WTC11 (cell line): Measurements from ENCODE around the gene CENPU. TPM values are rescaled to one million over a fixed set of nuclear protein-coding genes. Genes with fewer than 3 reads are reported as not detected.
A peak's percentile ranks its signal among the peaks of the same experiment; 100 is the strongest.

Source experiments
- ATAC-seq: fragments of 200-7000 bp; cut with Tn5 transposase; 2 replicates; pipeline ENCODE4 v1.10.0; 2021; ENCODE audit warnings: mild to moderate bottlenecking, moderate library complexity
- CTCF ChIA-PET: fragments of 300-600 bp; sonication (Branson Sonifier 250); formaldehyde crosslinking; loops from one replicate; lab custom pipeline; 2021; ENCODE audit warnings: antibody characterized with exemption; lab: Charles Lee
- POLR2A ChIA-PET: fragments of 350-600 bp; sonication (Branson Sonifier 250); formaldehyde crosslinking; loops from one replicate; lab custom pipeline; 2021; ENCODE audit warnings: antibody characterized with exemption; lab: Charles Lee
- DNase-seq: peaks from one replicate; pipeline ENCODE4 v3.0.0; 2021; ENCODE audit warnings: low spot score
- H3K27ac Mint-ChIP-seq: 2 replicates; pipeline ENCODE4 v1.8.0; 2021; ENCODE audit warnings: mixed read lengths
- H3K27me3 Mint-ChIP-seq: 2 replicates; pipeline ENCODE4 v1.8.0; 2021; ENCODE audit warnings: low read depth, mild to moderate bottlenecking, moderate library complexity, mixed read lengths
- H3K36me3 Mint-ChIP-seq: 2 replicates; pipeline ENCODE4 v1.8.0; 2021; ENCODE audit warnings: mixed read lengths
- H3K4me1 Mint-ChIP-seq: 2 replicates; pipeline ENCODE4 v1.8.0; 2022; ENCODE audit warnings: mixed read lengths
- H3K4me3 Mint-ChIP-seq: 2 replicates; pipeline ENCODE4 v1.8.0; 2021; ENCODE audit warnings: mild to moderate bottlenecking, moderate library complexity, mixed read lengths
- H3K9me3 Mint-ChIP-seq: 2 replicates; pipeline ENCODE4 v1.8.0; 2021; ENCODE audit warnings: mixed read lengths
- CREB1 ChIP-seq: sonication (generic); formaldehyde crosslinking; IDR thresholded peaks from 2 replicates; pipeline ENCODE4 v1.8.0; 2023; ENCODE audit warnings: mild to moderate bottlenecking, missing genetic modification reagents
- CREM ChIP-seq: sonication (generic); formaldehyde crosslinking; IDR thresholded peaks from 2 replicates; pipeline ENCODE4 v1.8.1; 2022; ENCODE audit warnings: mild to moderate bottlenecking, missing genetic modification reagents, moderate library complexity
- HMGA2 ChIP-seq: fragments of 250-450 bp; sonication (Bioruptor Pico); IDR thresholded peaks from 2 replicates; pipeline ENCODE4 v1.4.0; 2021; ENCODE audit warnings: mild to moderate bottlenecking, moderate library complexity
- MXD4 ChIP-seq: fragments of 250-450 bp; sonication (Bioruptor Pico); IDR thresholded peaks from 2 replicates; pipeline ENCODE4 v1.8.0; 2021; ENCODE audit warnings: mild to moderate bottlenecking, moderate library complexity, borderline replicate concordance
- NFATC4 ChIP-seq: fragments of 250-450 bp; sonication (Bioruptor Pico); IDR thresholded peaks from 2 replicates; pipeline ENCODE4 v1.9.0; 2021; ENCODE audit warnings: mild to moderate bottlenecking
- SMAD3 ChIP-seq: sonication (generic); formaldehyde crosslinking; IDR thresholded peaks from 2 replicates; pipeline ENCODE4 v1.8.0; 2022; ENCODE audit warnings: missing genetic modification reagents, mild to moderate bottlenecking, borderline replicate concordance
- TEAD4 ChIP-seq: sonication (generic); formaldehyde crosslinking; IDR thresholded peaks from 2 replicates; pipeline ENCODE4 v1.8.0; 2022; ENCODE audit warnings: mild to moderate bottlenecking, missing genetic modification reagents
- ZNF219 ChIP-seq: sonication (generic); formaldehyde crosslinking; IDR thresholded peaks from 2 replicates; pipeline ENCODE4 v1.8.0; 2023; ENCODE audit warnings: missing genetic modification reagents, mild to moderate bottlenecking, borderline replicate concordance
- ZNF232 ChIP-seq: sonication (generic); formaldehyde crosslinking; IDR thresholded peaks from 2 replicates; pipeline ENCODE4 v1.8.0; 2022; ENCODE audit warnings: mild to moderate bottlenecking, missing genetic modification reagents
- ZNF671 ChIP-seq: fragments of 250-450 bp; sonication (Bioruptor Pico); IDR thresholded peaks from 2 replicates; pipeline ENCODE4 v1.8.0; 2021; ENCODE audit warnings: mild to moderate bottlenecking
- total RNA-seq: library from RNA; stranded (reverse); gene quantifications from 3 replicates; pipeline ENCODE4 v1.2.3, GENCODE V29; 2021
- TF ChIP-seq, protein P1 (sequence below): sonication (generic); formaldehyde crosslinking; IDR thresholded peaks from 2 replicates; pipeline ENCODE4 v1.8.1; 2022; ENCODE audit warnings: mild to moderate bottlenecking, missing genetic modification reagents, moderate library complexity, borderline replicate concordance
- TF ChIP-seq, protein P2 (sequence below): fragments of 250-450 bp; sonication (Bioruptor Pico); IDR thresholded peaks from 2 replicates; pipeline ENCODE4 v1.9.0; 2021; ENCODE audit warnings: mild to moderate bottlenecking
- TF ChIP-seq, protein P3 (sequence below): sonication (generic); formaldehyde crosslinking; IDR thresholded peaks from 2 replicates; pipeline ENCODE4 v1.8.1; 2022; ENCODE audit warnings: low read depth, missing genetic modification reagents, borderline replicate concordance
- TF ChIP-seq, protein P4 (sequence below): sonication (generic); formaldehyde crosslinking; IDR thresholded peaks from 2 replicates; pipeline ENCODE4 v1.8.1; 2022; ENCODE audit warnings: missing genetic modification reagents, borderline replicate concordance
- TF ChIP-seq, protein P5 (sequence below): sonication (generic); formaldehyde crosslinking; IDR thresholded peaks from 2 replicates; pipeline ENCODE4 v1.8.0; 2022; ENCODE audit warnings: mild to moderate bottlenecking, missing genetic modification reagents
- TF ChIP-seq, protein P6 (sequence below): sonication (generic); formaldehyde crosslinking; IDR thresholded peaks from 2 replicates; pipeline ENCODE4 v1.8.1; 2023; ENCODE audit warnings: mild to moderate bottlenecking, missing genetic modification reagents
- TF ChIP-seq, protein P7 (sequence below): sonication (generic); formaldehyde crosslinking; IDR thresholded peaks from 2 replicates; pipeline ENCODE4 v1.8.0; 2022; ENCODE audit warnings: mild to moderate bottlenecking, missing genetic modification reagents
- TF ChIP-seq, protein P8 (sequence below): sonication (generic); formaldehyde crosslinking; conservative IDR thresholded peaks from 2 replicates; pipeline ENCODE4 v1.8.1; 2023; ENCODE audit warnings: mild to moderate bottlenecking, low read depth, missing genetic modification reagents, moderate library complexity

The CENPU gene
- total RNA-seq, 1 experiment from 2014 or later = 60.5 TPM

DNA sequence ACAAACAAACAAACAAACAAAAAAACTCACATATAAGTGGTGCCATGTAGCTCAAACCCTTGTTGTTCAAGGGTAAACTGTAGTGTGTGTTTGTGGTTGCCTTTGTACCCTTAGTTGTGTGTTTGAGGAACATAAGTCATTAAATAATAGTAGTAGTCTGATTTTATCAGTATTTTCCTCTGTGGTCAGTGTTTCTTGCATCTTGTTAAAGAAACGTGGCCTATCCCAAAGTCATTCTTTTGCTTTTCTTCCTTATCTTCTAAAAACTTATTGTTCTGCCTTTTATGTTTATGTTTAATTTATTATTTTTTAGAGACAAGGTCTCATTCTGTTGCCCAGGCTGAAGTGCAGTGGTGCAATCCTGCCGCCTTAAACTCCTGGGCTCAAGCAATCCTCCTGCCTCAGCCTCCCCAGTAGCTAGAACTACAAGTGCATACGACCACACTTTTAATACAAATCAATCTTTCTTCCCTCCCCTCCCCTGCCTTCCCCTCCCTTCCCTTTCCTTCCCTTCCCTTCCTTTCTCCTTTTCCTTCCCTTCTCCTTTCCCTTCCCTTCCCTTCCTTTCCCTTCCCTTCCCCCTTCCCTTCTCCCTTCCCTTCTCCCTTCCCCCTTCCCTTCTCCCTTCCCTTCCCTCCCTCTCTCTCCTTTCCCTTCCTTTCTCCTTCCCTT lies 57.9 kb downstream of the CENPU start:
- TF ChIP-seq, protein P1, sequence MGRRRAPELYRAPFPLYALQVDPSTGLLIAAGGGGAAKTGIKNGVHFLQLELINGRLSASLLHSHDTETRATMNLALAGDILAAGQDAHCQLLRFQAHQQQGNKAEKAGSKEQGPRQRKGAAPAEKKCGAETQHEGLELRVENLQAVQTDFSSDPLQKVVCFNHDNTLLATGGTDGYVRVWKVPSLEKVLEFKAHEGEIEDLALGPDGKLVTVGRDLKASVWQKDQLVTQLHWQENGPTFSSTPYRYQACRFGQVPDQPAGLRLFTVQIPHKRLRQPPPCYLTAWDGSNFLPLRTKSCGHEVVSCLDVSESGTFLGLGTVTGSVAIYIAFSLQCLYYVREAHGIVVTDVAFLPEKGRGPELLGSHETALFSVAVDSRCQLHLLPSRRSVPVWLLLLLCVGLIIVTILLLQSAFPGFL (CRISPR knock-in tag) = no peak
- TF ChIP-seq MXD4 (CRISPR knock-in tag) = no peak
- TF ChIP-seq, protein P2, sequence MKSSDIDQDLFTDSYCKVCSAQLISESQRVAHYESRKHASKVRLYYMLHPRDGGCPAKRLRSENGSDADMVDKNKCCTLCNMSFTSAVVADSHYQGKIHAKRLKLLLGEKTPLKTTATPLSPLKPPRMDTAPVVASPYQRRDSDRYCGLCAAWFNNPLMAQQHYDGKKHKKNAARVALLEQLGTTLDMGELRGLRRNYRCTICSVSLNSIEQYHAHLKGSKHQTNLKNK (CRISPR knock-in tag) = no peak
- TF ChIP-seq, protein P3, sequence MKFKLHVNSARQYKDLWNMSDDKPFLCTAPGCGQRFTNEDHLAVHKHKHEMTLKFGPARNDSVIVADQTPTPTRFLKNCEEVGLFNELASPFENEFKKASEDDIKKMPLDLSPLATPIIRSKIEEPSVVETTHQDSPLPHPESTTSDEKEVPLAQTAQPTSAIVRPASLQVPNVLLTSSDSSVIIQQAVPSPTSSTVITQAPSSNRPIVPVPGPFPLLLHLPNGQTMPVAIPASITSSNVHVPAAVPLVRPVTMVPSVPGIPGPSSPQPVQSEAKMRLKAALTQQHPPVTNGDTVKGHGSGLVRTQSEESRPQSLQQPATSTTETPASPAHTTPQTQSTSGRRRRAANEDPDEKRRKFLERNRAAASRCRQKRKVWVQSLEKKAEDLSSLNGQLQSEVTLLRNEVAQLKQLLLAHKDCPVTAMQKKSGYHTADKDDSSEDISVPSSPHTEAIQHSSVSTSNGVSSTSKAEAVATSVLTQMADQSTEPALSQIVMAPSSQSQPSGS = no peak
- TF ChIP-seq, protein P4, sequence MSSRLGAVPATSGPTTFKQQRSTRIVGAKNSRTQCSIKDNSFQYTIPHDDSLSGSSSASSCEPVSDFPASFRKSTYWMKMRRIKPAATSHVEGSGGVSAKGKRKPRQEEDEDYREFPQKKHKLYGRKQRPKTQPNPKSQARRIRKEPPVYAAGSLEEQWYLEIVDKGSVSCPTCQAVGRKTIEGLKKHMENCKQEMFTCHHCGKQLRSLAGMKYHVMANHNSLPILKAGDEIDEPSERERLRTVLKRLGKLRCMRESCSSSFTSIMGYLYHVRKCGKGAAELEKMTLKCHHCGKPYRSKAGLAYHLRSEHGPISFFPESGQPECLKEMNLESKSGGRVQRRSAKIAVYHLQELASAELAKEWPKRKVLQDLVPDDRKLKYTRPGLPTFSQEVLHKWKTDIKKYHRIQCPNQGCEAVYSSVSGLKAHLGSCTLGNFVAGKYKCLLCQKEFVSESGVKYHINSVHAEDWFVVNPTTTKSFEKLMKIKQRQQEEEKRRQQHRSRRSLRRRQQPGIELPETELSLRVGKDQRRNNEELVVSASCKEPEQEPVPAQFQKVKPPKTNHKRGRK (CRISPR knock-in tag) = 0 out of 2 replicates have a peak, but pooled peaks have one; percentile 34
- TF ChIP-seq, protein P5, sequence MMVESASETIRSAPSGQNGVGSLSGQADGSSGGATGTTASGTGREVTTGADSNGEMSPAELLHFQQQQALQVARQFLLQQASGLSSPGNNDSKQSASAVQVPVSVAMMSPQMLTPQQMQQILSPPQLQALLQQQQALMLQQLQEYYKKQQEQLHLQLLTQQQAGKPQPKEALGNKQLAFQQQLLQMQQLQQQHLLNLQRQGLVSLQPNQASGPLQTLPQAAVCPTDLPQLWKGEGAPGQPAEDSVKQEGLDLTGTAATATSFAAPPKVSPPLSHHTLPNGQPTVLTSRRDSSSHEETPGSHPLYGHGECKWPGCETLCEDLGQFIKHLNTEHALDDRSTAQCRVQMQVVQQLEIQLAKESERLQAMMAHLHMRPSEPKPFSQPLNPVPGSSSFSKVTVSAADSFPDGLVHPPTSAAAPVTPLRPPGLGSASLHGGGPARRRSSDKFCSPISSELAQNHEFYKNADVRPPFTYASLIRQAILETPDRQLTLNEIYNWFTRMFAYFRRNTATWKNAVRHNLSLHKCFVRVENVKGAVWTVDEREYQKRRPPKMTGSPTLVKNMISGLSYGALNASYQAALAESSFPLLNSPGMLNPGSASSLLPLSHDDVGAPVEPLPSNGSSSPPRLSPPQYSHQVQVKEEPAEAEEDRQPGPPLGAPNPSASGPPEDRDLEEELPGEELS = no peak
- Mint-ChIP-seq H3K4me3 (no peak overlapping the region), H3K9me3 (peaks cover 6% of the 10 kb centered on the region), H3K36me3 (peaks cover 18% of the 10 kb centered on the region), H3K27ac (no peak overlapping the region), H3K4me1 (no peaks in the 10 kb centered on the region), H3K27me3 (no peaks in the 10 kb centered on the region)
- DNase-seq = no peak
- CTCF ChIA-PET = no interaction called here
- ATAC-seq = no peak
- POLR2A ChIA-PET = no interaction called here

DNA sequence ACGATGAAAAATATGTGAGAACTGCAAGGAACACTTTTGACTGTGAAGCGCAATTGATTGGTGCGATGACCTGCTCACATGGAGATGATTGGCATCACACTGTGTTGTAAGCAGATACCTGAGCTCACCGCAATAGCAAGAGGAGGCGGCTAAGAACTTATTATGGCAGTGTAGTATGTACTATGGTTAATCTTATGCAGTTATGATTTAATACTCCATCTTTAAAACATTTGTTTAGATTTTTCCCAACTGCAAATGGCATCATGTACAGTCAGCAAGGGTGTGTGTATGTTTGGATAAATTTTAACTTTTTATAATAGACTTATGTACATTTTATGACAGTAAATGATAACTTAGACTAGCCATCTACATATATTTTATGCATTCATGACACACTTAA lies 58.9 kb downstream of the CENPU start:
- Mint-ChIP-seq H3K4me3 (no peak overlapping the region), H3K27ac (no peak overlapping the region), H3K4me1 (no peaks in the 10 kb centered on the region), H3K27me3 (no peaks in the 10 kb centered on the region), H3K9me3 (peaks cover 6% of the 10 kb centered on the region), H3K36me3 (peaks cover 13% of the 10 kb centered on the region)
- POLR2A ChIA-PET = no interaction called here
- ATAC-seq (no peak), DNase-seq (no peak)
- CTCF ChIA-PET = no interaction called here
- TF ChIP-seq TEAD4 (CRISPR knock-in tag) = no peak
- TF ChIP-seq SMAD3 (CRISPR knock-in tag) = no peak
- TF ChIP-seq, protein P6, sequence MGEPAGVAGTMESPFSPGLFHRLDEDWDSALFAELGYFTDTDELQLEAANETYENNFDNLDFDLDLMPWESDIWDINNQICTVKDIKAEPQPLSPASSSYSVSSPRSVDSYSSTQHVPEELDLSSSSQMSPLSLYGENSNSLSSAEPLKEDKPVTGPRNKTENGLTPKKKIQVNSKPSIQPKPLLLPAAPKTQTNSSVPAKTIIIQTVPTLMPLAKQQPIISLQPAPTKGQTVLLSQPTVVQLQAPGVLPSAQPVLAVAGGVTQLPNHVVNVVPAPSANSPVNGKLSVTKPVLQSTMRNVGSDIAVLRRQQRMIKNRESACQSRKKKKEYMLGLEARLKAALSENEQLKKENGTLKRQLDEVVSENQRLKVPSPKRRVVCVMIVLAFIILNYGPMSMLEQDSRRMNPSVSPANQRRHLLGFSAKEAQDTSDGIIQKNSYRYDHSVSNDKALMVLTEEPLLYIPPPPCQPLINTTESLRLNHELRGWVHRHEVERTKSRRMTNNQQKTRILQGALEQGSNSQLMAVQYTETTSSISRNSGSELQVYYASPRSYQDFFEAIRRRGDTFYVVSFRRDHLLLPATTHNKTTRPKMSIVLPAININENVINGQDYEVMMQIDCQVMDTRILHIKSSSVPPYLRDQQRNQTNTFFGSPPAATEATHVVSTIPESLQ = no peak
- no peak for TF ChIP-seq ZNF671
- TF ChIP-seq HMGA2 (CRISPR knock-in tag) = no peak
- TF ChIP-seq ZNF219 (CRISPR knock-in tag) = no peak
- TF ChIP-seq ZNF232 (CRISPR knock-in tag) = no peak
- TF ChIP-seq NFATC4 (CRISPR knock-in tag) = no peak
- TF ChIP-seq CREM (CRISPR knock-in tag) = no peak
- TF ChIP-seq, protein P2 (CRISPR knock-in tag) = no peak
- TF ChIP-seq, protein P7, sequence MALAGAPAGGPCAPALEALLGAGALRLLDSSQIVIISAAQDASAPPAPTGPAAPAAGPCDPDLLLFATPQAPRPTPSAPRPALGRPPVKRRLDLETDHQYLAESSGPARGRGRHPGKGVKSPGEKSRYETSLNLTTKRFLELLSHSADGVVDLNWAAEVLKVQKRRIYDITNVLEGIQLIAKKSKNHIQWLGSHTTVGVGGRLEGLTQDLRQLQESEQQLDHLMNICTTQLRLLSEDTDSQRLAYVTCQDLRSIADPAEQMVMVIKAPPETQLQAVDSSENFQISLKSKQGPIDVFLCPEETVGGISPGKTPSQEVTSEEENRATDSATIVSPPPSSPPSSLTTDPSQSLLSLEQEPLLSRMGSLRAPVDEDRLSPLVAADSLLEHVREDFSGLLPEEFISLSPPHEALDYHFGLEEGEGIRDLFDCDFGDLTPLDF (CRISPR knock-in tag) = no peak
- TF ChIP-seq CREB1 (CRISPR knock-in tag) = no peak
- TF ChIP-seq MXD4 (CRISPR knock-in tag) = no peak
- TF ChIP-seq, protein P8, sequence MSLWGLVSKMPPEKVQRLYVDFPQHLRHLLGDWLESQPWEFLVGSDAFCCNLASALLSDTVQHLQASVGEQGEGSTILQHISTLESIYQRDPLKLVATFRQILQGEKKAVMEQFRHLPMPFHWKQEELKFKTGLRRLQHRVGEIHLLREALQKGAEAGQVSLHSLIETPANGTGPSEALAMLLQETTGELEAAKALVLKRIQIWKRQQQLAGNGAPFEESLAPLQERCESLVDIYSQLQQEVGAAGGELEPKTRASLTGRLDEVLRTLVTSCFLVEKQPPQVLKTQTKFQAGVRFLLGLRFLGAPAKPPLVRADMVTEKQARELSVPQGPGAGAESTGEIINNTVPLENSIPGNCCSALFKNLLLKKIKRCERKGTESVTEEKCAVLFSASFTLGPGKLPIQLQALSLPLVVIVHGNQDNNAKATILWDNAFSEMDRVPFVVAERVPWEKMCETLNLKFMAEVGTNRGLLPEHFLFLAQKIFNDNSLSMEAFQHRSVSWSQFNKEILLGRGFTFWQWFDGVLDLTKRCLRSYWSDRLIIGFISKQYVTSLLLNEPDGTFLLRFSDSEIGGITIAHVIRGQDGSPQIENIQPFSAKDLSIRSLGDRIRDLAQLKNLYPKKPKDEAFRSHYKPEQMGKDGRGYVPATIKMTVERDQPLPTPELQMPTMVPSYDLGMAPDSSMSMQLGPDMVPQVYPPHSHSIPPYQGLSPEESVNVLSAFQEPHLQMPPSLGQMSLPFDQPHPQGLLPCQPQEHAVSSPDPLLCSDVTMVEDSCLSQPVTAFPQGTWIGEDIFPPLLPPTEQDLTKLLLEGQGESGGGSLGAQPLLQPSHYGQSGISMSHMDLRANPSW = no peak
- TF ChIP-seq, protein P3 = no peak
